ENCODE results near the gene ZNF783. TPM values are rescaled to one million over a fixed set of nuclear protein-coding genes. Genes with fewer than 3 reads are reported as not detected.

The ZNF783 gene
- total and polyA plus RNA-seq, 2 of the 8 experiments (the other 6 are each of a cell fraction or from before 2014, with no cell fraction given), result 7.3 to 8.2 TPM

GRCh38 chr7:149239345-149240143, 22.5 kb upstream of the ZNF783 start, which contains the start of gene ZNF212 (continued):
- TF ChIP-seq CHD1 (IDR thresholded peaks at IDR 0.05; ENCODE audit: low read depth, low read length) (no peak), SAP30 (IDR thresholded peaks at IDR 0.05; ENCODE audit: insufficient read depth, insufficient replicate concordance, low read length) (no peak), MAX (IDR thresholded peaks at IDR 0.05) (no peak; the same call in 1 of the 2 replicates), KDM4A (IDR thresholded peaks at IDR 0.05; ENCODE audit: low read depth, low read length, severe bottlenecking) (peak; percentile 76), MAFK (IDR thresholded peaks at IDR 0.05; ENCODE audit: low read depth, low read length) (no peak), POLR2A (IDR thresholded peaks at IDR 0.05; ENCODE audit: control extremely low read depth in 1 of 2, low read depth in 2 of 2, low read length in 2 of 2) (peak in 1 of 2 experiments; percentile 67; a peak in 1 of 3 replicates), NANOG (IDR thresholded peaks at IDR 0.05; ENCODE audit: insufficient read depth, low read depth, low read length, poor library complexity, severe bottlenecking) (peak; percentile 28), YY1 (IDR thresholded peaks at IDR 0.05; ENCODE audit: low read depth, low read length) (peak; percentile 66; the same call in 1 of the 2 replicates), SRF (IDR thresholded peaks at IDR 0.05; ENCODE audit: low read depth, low read length) (no peak), TAF7 (optimal IDR thresholded peaks at IDR 0.05; ENCODE audit: borderline replicate concordance, low read depth, low read length) (no peak), RNF2 (IDR thresholded peaks at IDR 0.05; ENCODE audit: borderline replicate concordance, low read depth, low read length, missing control alignments, poor library complexity, severe bottlenecking) (no peak), JUND (IDR thresholded peaks at IDR 0.05; ENCODE audit: low read length) (no peak), CBX8 (IDR thresholded peaks at IDR 0.05; ENCODE audit: borderline replicate concordance, low read depth, low read length) (no peak), RBBP5 (IDR thresholded peaks at IDR 0.05; ENCODE audit: borderline replicate concordance, low read depth, low read length) (peak; percentile 99), ZNF274 (IDR thresholded peaks at IDR 0.05; ENCODE audit: borderline replicate concordance, extremely low read depth, low read length) (no peak), TAF1 (IDR thresholded peaks at IDR 0.05; ENCODE audit: low read depth, low read length) (peak; percentile 74), PHF8 (conservative IDR thresholded peaks at IDR 0.05; ENCODE audit: low read depth, low read length) (peak; percentile 93), CTCF (IDR thresholded peaks at IDR 0.05; ENCODE audit: control extremely low read depth in 1 of 3, insufficient read depth in 1 of 3, low read depth in 1 of 3, low read length in 3 of 3) (peak; percentile 88 to 93 (median 90)), RAD21 (IDR thresholded peaks at IDR 0.05 in 1 of 2, conservative IDR thresholded peaks at IDR 0.05 in 1 of 2; ENCODE audit: low read depth in 2 of 2, low read length in 2 of 2) (peak; percentile 52 to 60), CBX5 (IDR thresholded peaks at IDR 0.05; ENCODE audit: low read depth, low read length) (no peak)

Measured in H1 (cell line).